Nephron progenitor cell (in vitro differentiated cells): ENCODE results near the gene SUSD4.

Experiments used
- DNase-seq: peaks from one replicate; pipeline ENCODE4 v3.0.0; 2021
- H3K27ac Mint-ChIP-seq: 2 replicates; pipeline ENCODE4 v1.8.0; 2021; ENCODE audit warnings: mild to moderate bottlenecking, moderate library complexity, mixed read lengths
- H3K27me3 Mint-ChIP-seq: 2 replicates; pipeline ENCODE4 v1.8.0; 2021; ENCODE audit warnings: mild to moderate bottlenecking, low read depth, mixed read lengths; ENCODE audit not compliant: poor library complexity
- H3K36me3 Mint-ChIP-seq: 2 replicates; pipeline ENCODE4 v1.8.0; 2021; ENCODE audit warnings: low read depth, mixed read lengths
- H3K4me1 Mint-ChIP-seq: 2 replicates; pipeline ENCODE4 v1.8.0; 2021; ENCODE audit warnings: mixed read lengths
- H3K4me3 Mint-ChIP-seq: 2 replicates; pipeline ENCODE4 v1.8.0; 2021; ENCODE audit warnings: mild to moderate bottlenecking, moderate library complexity, mixed read lengths
- H3K9me3 Mint-ChIP-seq: 2 replicates; pipeline ENCODE4 v1.8.0; 2021; ENCODE audit warnings: mild to moderate bottlenecking, moderate library complexity, mixed read lengths
- CTCF ChIP-seq: fragments of 200-600 bp; sonication (generic); IDR thresholded peaks from 2 replicates; pipeline ENCODE4 v1.5.0; 2021; ENCODE audit warnings: antibody characterized with exemption

Gene SUSD4

GRCh38 chr1:223217781-223218180 lies 146.2 kb downstream of the SUSD4 start:
- peaks cover 14% of the 10 kb centered on the region for H3K27me3 Mint-ChIP-seq
- no peak for TF ChIP-seq CTCF
- no peak overlapping the region for H3K27ac Mint-ChIP-seq
- H3K4me1 Mint-ChIP-seq: no peaks in the 10 kb centered on the region
- no peak overlapping the region for H3K4me3 Mint-ChIP-seq
- peaks cover 19% of the 10 kb centered on the region for H3K36me3 Mint-ChIP-seq
- no peak for DNase-seq
- peaks cover 27% of the 10 kb centered on the region for H3K9me3 Mint-ChIP-seq

GRCh38 chr1:223216531-223217205 lies 147.3 kb downstream of the SUSD4 start:
- Mint-ChIP-seq H3K27ac (peak overlapping the region; percentile 21), H3K36me3 (peaks cover 19% of the 10 kb centered on the region), H3K9me3 (peaks cover 27% of the 10 kb centered on the region), H3K27me3 (peaks cover 7% of the 10 kb centered on the region), H3K4me1 (peaks cover 10% of the 10 kb centered on the region), H3K4me3 (no peak overlapping the region)
- TF ChIP-seq CTCF: no peak
- no peak for DNase-seq

GRCh38 chr1:223216074-223216473 lies 147.9 kb downstream of the SUSD4 start:
- Mint-ChIP-seq H3K36me3 (peaks cover 17% of the 10 kb centered on the region), H3K4me3 (no peak overlapping the region), H3K4me1 (peaks cover 16% of the 10 kb centered on the region), H3K9me3 (peaks cover 27% of the 10 kb centered on the region), H3K27ac (peak overlapping the region; percentile 66), H3K27me3 (peaks cover 9% of the 10 kb centered on the region)
- TF ChIP-seq CTCF: no peak
- no peak for DNase-seq

GRCh38 chr1:223215026-223215425 lies 148.9 kb downstream of the SUSD4 start:
- Mint-ChIP-seq H3K4me3 (no peak overlapping the region), H3K36me3 (peaks cover 11% of the 10 kb centered on the region), H3K27ac (no peak overlapping the region), H3K27me3 (peaks cover 3% of the 10 kb centered on the region), H3K9me3 (peaks cover 20% of the 10 kb centered on the region), H3K4me1 (peaks cover 18% of the 10 kb centered on the region)
- no peak for TF ChIP-seq CTCF
- no peak for DNase-seq

GRCh38 chr1:223214261-223214807 lies 149.6 kb downstream of the SUSD4 start:
- Mint-ChIP-seq H3K4me3 (no peak overlapping the region), H3K9me3 (peaks cover 14% of the 10 kb centered on the region), H3K27me3 (peaks cover 3% of the 10 kb centered on the region), H3K36me3 (peaks cover 11% of the 10 kb centered on the region), H3K27ac (no peak overlapping the region), H3K4me1 (peaks cover 25% of the 10 kb centered on the region)
- DNase-seq: no peak
- no peak for TF ChIP-seq CTCF

- Mint-ChIP-seq H3K9me3 (no peaks in the 10 kb centered on the region), H3K36me3 (no peaks in the 10 kb centered on the region), H3K4me1 (peaks cover 44% of the 10 kb centered on the region), H3K4me3 (no peak overlapping the region), H3K27ac (no peak overlapping the region), H3K27me3 (peaks cover 3% of the 10 kb centered on the region)
- no peak for TF ChIP-seq CTCF
- no peak for DNase-seq
Observed at GRCh38 chr1:223212441-223212840, 151.5 kb downstream of the SUSD4 start.
